ENCODE data around the gene SPTA1.

The SPTA1 gene

DNA sequence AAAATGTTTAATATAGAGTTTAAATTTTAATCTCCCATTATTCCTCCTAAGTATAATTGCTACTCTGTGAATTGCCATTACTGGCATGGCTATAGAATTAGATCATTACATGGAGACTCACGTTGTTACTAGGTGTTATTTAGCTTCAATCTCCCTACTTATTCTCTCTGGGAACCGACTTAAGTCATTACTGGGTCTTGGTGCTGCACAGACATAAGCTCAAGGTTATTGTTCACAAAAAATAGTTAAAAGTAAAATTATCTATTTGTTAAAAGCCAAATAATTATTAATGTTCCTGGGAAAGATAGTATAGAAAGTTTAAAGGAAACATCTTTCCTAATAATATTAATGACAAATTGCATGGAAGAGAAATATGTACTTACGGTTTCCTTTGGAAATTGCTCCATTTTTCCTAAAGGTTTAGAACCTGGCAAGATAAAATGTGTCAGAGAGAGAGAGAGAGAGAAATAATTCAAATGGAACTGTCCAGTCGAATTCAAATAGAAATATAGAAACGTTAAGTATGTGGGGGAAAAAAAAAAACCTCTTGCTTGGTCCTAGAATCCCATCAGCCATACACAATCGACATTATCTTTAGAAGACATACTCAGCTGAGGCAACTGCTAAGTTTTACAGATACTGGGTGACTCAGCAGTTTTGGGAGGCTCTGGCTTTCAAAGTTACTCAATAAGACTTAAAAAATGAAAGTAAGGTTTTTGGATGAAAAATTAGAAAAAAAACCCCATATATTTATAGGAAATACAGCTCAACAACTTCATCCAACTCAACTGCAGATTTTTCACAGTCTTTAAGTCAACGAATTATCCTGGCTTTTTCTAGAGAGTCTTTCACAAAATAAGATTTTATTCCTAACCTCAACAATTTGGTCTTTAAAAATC lies at the start of gene SPTA1:
SPTA1 (minus strand) TSS at position 605 of the 899 bp plus-strand sequence; CDS start at position 407, 198 bp downstream.
- Histone ChIP-seq H3F3A (ENCODE audit: insufficient read depth, low read length) (no peaks in the 10 kb centered on the region), H3K9me2 (replicated peaks; ENCODE audit: insufficient read depth, low read length) (no peaks in the 10 kb centered on the region), H2AFZ (ENCODE audit: low read length) (no peak within 1 kb of the TSS), H3K36me3 (replicated peaks; ENCODE audit: insufficient read depth, low read length) (no peaks in the 10 kb centered on the region), H3K4me1 (ENCODE audit: low read length) (no peaks in the 10 kb centered on the region), H4K20me1 (ENCODE audit: insufficient read depth, low read length) (no peaks in the 10 kb centered on the region), H3K9ac (ENCODE audit: low read length) (no peak within 1 kb of the TSS), H3K4me3 (ENCODE audit: low read length) (no peak within 1 kb of the TSS), H3K27ac (ENCODE audit: low read length) (no peak within 1 kb of the TSS), H3K27me3 (replicated peaks; ENCODE audit: insufficient read depth, low read length) (no peaks in the 10 kb centered on the region), H3K4me2 (ENCODE audit: low read depth, low read length) (peak within 1 kb of the TSS; percentile 3; the same call in 1 of the 2 replicates), H3K79me2 (ENCODE audit: low read length) (no peaks in the 10 kb centered on the region), H3K9me3 (replicated peaks; ENCODE audit: insufficient read depth, low read length) (no peaks in the 10 kb centered on the region)
- peak; percentile 71 for DNase-seq
- no peak for TF ChIP-seq EZH2phosphoT487 (IDR thresholded peaks at IDR 0.05; ENCODE audit: low read length)
- no peak for TF ChIP-seq EZH2 (optimal IDR thresholded peaks at IDR 0.05; ENCODE audit: low read depth, low read length)
- TF ChIP-seq, protein P1, sequence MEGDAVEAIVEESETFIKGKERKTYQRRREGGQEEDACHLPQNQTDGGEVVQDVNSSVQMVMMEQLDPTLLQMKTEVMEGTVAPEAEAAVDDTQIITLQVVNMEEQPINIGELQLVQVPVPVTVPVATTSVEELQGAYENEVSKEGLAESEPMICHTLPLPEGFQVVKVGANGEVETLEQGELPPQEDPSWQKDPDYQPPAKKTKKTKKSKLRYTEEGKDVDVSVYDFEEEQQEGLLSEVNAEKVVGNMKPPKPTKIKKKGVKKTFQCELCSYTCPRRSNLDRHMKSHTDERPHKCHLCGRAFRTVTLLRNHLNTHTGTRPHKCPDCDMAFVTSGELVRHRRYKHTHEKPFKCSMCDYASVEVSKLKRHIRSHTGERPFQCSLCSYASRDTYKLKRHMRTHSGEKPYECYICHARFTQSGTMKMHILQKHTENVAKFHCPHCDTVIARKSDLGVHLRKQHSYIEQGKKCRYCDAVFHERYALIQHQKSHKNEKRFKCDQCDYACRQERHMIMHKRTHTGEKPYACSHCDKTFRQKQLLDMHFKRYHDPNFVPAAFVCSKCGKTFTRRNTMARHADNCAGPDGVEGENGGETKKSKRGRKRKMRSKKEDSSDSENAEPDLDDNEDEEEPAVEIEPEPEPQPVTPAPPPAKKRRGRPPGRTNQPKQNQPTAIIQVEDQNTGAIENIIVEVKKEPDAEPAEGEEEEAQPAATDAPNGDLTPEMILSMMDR (IDR thresholded peaks at IDR 0.05; ENCODE audit: low read length), result no peak

DNA sequence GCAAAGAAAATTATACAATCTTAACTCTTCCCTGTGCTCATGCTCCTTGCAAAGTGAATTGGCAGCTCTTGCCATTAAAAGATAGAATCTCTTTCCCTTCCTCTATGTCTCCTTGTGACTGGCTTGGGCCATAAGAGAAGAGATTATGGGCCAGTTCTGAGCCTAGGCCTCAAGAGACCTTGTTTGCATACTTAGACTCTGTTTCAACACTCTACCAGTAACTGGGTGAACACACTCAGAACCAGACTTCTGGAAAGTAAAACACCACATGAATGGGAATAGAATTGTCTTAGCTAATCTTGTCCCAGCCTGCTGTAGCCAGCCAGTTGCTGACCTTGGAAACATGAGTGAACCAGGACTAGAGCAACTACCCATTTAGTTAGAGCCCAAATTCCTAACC lies 49.3 kb upstream of the SPTA1 start:
- H3K4me3 ChIP-seq (ENCODE audit: low read length), result no peak overlapping the region
- no peaks in the 10 kb centered on the region for H3K4me1 ChIP-seq (ENCODE audit: low read length)
- H2AFZ ChIP-seq (ENCODE audit: low read length), result no peak overlapping the region

DNA sequence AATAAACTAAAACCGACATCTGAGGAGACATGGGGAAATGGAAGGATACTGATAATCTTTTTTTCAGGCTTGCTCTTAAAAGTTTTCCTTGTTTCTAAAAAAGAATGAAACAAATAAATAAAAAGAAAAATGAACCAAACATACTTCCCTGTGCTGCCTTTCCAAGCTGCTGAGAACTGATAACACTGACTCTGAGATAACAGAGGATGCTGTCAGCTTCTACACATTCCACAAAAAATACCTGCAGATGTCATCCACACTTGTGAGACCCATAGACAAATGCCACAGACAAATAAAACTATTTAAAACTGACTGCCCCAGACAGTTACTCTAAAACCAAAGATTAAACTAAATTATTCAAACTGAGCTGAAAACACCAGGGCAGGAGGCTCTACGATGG lies 46.0 kb upstream of the SPTA1 start:
- no peaks in the 10 kb centered on the region for H3K9me3 ChIP-seq (replicated peaks; ENCODE audit: insufficient read depth, low read length)
- no peaks in the 10 kb centered on the region for H3K79me2 ChIP-seq (ENCODE audit: low read length)
- H3F3A ChIP-seq (ENCODE audit: insufficient read depth, low read length), result no peaks in the 10 kb centered on the region
- 0 out of 2 replicates have a peak, but pooled peaks cover 4% of the 10 kb centered on the region for H3K4me1 ChIP-seq (ENCODE audit: low read length)
- no peak overlapping the region for H3K4me3 ChIP-seq (ENCODE audit: low read length)
- H3K27me3 ChIP-seq (replicated peaks; ENCODE audit: insufficient read depth, low read length), result no peaks in the 10 kb centered on the region
- H3K36me3 ChIP-seq (replicated peaks; ENCODE audit: insufficient read depth, low read length), result no peaks in the 10 kb centered on the region
- H3K9ac ChIP-seq (ENCODE audit: low read length), result no peak overlapping the region
- DNase-seq, result no peak
- no peak overlapping the region for H2AFZ ChIP-seq (ENCODE audit: low read length)
- no peak for TF ChIP-seq EZH2phosphoT487 (IDR thresholded peaks at IDR 0.05; ENCODE audit: low read length)
- TF ChIP-seq, protein P1 (IDR thresholded peaks at IDR 0.05; ENCODE audit: low read length), result no peak
- no peak for TF ChIP-seq EZH2 (optimal IDR thresholded peaks at IDR 0.05; ENCODE audit: low read depth, low read length)
- H3K4me2 ChIP-seq (ENCODE audit: low read depth, low read length), result no peak overlapping the region
- no peaks in the 10 kb centered on the region for H4K20me1 ChIP-seq (ENCODE audit: insufficient read depth, low read length)
- H3K27ac ChIP-seq (ENCODE audit: low read length), result no peak overlapping the region
- 0 out of 2 replicates have a peak, but pooled peaks cover 3% of the 10 kb centered on the region for H3K9me2 ChIP-seq (replicated peaks; ENCODE audit: insufficient read depth, low read length)

More for the DNA sequence above, 49.3 kb upstream of the SPTA1 start:
- TF ChIP-seq, protein P1 (IDR thresholded peaks at IDR 0.05; ENCODE audit: low read length), result no peak
- no peak for TF ChIP-seq EZH2phosphoT487 (IDR thresholded peaks at IDR 0.05; ENCODE audit: low read length)
- no peak for TF ChIP-seq EZH2 (optimal IDR thresholded peaks at IDR 0.05; ENCODE audit: low read depth, low read length)
- H4K20me1 ChIP-seq (ENCODE audit: insufficient read depth, low read length), result no peaks in the 10 kb centered on the region
- H3K4me2 ChIP-seq (ENCODE audit: low read depth, low read length), result no peak overlapping the region
- H3K27me3 ChIP-seq (replicated peaks; ENCODE audit: insufficient read depth, low read length), result no peaks in the 10 kb centered on the region
- no peak overlapping the region for H3K27ac ChIP-seq (ENCODE audit: low read length)
- 0 out of 2 replicates have a peak, but pooled peaks cover 3% of the 10 kb centered on the region for H3K9me2 ChIP-seq (replicated peaks; ENCODE audit: insufficient read depth, low read length)
- H3F3A ChIP-seq (ENCODE audit: insufficient read depth, low read length), result no peaks in the 10 kb centered on the region
- H3K36me3 ChIP-seq (replicated peaks; ENCODE audit: insufficient read depth, low read length), result no peaks in the 10 kb centered on the region
- H3K9ac ChIP-seq (ENCODE audit: low read length), result no peak overlapping the region
- no peak for DNase-seq
- no peaks in the 10 kb centered on the region for H3K9me3 ChIP-seq (replicated peaks; ENCODE audit: insufficient read depth, low read length)
- H3K79me2 ChIP-seq (ENCODE audit: low read length), result no peaks in the 10 kb centered on the region
